NB4 (cell line): ENCODE measurements around the gene PHLDA2.
A peak's percentile ranks its signal among the peaks of the same experiment; 100 is the strongest.

Experiments used
- DNase-seq: peaks from one replicate; pipeline ENCODE4 v3.0.0; 2010; ENCODE audit warnings: low read depth
- H3K4me3 ChIP-seq: one replicate; pipeline ENCODE4 v1.5.1; 2011; ENCODE audit warnings: mild to moderate bottlenecking, low read depth, low read length, moderate library complexity
- MYC ChIP-seq: IDR thresholded peaks from 2 replicates; pipeline ENCODE4 v1.6.1; 2011; ENCODE audit warnings: low read depth, low read length
- POLR2A ChIP-seq: IDR thresholded peaks from 2 replicates; pipeline ENCODE4 v1.6.1; 2011; ENCODE audit warnings: mild to moderate bottlenecking; ENCODE audit not compliant: insufficient read length; ENCODE audit errors: extremely low read depth
- TF ChIP-seq, protein P1 (sequence below): IDR thresholded peaks from one replicate; pipeline ENCODE4 v1.5.1; 2012; ENCODE audit warnings: low read depth, low read length
- TF ChIP-seq, protein P2 (sequence below): IDR thresholded peaks from 2 replicates; pipeline ENCODE4 v1.6.1; 2011; ENCODE audit warnings: low read depth, low read length

The PHLDA2 gene

DNA sequence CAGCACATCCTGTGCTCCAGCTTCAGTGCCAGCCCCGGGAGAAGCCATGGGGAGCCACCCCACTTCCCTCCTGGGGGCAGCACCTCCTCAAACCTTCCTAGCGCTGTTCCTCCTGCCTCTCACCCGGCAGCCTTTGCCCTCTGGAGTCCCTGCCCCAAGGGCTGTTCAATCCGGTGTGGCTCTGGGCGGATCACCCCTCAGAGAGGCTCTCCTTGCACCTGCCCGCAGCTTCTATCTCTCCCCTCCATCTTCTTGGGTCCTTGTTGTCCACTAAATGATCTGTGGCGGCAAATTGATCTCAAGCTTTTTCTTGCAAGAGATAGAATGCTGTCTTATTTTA, 25.6 kb downstream of the PHLDA2 start:
- TF ChIP-seq POLR2A: no peak
- no peak for TF ChIP-seq MYC
- TF ChIP-seq, protein P1, sequence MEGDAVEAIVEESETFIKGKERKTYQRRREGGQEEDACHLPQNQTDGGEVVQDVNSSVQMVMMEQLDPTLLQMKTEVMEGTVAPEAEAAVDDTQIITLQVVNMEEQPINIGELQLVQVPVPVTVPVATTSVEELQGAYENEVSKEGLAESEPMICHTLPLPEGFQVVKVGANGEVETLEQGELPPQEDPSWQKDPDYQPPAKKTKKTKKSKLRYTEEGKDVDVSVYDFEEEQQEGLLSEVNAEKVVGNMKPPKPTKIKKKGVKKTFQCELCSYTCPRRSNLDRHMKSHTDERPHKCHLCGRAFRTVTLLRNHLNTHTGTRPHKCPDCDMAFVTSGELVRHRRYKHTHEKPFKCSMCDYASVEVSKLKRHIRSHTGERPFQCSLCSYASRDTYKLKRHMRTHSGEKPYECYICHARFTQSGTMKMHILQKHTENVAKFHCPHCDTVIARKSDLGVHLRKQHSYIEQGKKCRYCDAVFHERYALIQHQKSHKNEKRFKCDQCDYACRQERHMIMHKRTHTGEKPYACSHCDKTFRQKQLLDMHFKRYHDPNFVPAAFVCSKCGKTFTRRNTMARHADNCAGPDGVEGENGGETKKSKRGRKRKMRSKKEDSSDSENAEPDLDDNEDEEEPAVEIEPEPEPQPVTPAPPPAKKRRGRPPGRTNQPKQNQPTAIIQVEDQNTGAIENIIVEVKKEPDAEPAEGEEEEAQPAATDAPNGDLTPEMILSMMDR: no peak
- DNase-seq: no peak
- no peak overlapping the region for H3K4me3 ChIP-seq

DNA sequence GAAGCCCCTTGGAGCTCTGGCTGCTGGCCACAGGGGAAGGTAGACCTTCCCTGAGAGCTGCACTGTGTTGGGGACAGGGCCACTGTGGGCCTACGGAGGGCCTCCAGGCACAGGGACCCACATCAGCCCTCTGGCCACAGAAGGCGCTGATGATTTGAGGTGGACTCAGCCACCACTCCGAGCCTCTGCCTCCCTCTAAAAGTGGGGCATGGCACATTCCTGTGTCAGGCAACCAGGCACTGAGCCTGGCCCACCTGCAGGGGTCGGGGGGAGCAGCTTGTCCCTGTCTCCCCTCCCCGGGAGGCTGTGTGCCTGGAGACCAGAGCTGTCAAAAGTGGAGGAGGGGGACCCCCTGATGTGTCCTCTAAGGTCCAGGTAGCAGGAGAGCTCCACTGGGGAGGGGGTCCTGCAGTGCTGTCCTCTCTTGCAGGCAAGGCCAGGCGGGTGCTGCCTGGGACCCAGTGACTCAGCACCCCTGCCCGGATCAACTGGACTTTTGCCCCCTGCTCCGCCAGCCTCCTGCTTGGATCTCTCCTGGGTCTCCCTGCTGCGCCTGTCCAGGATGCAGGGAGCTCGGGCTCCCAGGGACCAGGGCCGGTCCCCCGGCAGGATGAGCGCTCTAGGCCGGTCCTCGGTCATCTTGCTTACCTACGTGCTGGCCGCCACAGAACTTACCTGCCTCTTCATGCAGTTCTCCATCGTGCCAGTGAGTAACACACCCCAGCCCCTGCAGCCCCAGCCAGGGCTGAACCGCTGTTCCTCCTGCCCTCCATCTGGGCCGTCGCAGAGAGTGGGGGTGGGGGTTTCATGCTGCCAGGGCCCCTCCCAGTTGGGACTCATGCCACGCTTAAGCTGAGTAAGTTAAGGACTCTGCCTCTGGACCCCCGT, 26.2 kb downstream of the PHLDA2 start:
- no peak for DNase-seq
- TF ChIP-seq POLR2A (no peak), MYC (no peak)
- TF ChIP-seq, protein P1: no peak
- TF ChIP-seq, protein P2, sequence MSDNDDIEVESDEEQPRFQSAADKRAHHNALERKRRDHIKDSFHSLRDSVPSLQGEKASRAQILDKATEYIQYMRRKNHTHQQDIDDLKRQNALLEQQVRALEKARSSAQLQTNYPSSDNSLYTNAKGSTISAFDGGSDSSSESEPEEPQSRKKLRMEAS: no peak
- H3K4me3 ChIP-seq: peak overlapping the region; percentile 44

DNA sequence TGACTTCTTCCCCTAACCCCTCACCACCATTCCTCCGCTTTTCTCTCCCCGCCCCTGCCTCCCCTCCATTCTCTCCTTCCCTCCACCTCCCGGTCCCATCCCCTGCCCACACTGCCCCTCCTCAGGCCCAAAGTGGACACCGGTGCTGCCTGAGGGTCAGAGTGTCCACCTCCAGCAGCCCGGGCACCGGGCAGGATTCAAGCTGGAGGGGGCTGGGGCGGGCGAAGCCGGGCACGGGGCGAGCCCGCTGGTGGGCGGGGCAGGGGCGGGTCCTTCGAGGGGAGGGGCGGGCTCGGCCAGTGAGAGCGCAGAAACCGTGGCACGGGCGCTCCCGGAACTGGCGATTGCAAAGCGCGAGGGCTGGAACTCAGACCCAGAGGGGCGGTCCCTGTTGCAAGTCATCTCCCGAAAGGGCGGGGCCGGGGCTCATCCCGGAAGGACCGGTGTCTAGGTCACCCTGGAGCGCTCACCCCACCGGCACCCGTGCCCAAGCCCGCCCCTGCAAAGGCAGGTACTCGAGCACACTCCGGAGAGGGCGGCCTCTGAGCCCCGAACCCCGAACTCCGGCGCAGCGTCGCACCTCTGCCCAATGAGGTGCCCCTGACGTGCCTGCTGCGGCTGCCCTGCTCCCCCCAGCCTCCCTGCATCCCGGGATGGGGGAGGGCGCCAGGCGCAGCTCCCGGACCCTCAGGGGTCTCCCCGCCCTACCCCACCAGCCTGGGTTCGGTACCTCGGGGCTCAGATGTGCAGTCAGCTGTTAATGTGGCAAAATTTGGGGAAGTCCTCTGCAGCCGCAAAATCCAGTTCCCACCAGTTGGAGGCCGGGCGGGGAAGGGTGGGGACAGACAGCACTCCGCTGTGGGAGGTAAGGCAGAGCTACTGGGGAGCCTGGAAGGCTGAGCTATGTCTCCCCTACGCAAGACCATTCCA, 27.1 kb downstream of the PHLDA2 start:
- TF ChIP-seq, protein P2: peak; percentile 37; the same call in 1 of the 2 replicates
- TF ChIP-seq MYC (peak; percentile 32; the same call in 1 of the 2 replicates), POLR2A (peak; percentile 34)
- TF ChIP-seq, protein P1: no peak
- peak; percentile 93 for DNase-seq
- peak overlapping the region; percentile 44 for H3K4me3 ChIP-seq

DNA sequence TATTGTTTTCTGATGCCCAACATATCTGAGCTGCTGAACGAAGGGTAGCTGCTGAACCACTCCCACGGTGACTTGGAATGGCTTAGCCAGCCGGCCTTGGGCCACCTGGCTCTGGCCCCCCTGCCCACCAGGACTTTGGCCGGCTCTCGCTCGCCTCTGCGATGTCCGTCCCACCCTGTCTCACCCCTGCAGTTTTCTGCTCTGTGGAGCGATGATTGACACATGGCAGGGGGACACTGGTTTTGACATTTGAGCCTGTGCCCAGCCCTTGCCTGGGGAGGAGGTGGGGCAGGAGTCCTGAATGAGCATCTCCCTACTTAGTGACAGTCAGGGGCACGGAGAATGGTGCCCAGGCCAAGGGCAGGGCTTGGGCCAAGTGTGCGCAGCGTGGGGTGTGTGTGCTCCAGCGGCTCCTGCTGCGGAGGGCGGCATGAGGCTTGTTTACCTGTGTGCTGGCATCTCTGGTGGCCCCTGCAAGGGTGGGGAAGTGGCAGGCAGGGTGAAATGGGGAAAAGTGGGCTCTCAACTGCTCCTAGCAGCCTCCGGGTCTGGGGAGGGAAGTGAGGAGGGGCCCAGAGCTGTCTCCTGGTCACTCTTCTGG, 27.9 kb downstream of the PHLDA2 start:
- TF ChIP-seq MYC (no peak), POLR2A (no peak)
- TF ChIP-seq, protein P1: no peak
- TF ChIP-seq, protein P2: no peak
- no peak for DNase-seq
- H3K4me3 ChIP-seq: no peak overlapping the region

DNA sequence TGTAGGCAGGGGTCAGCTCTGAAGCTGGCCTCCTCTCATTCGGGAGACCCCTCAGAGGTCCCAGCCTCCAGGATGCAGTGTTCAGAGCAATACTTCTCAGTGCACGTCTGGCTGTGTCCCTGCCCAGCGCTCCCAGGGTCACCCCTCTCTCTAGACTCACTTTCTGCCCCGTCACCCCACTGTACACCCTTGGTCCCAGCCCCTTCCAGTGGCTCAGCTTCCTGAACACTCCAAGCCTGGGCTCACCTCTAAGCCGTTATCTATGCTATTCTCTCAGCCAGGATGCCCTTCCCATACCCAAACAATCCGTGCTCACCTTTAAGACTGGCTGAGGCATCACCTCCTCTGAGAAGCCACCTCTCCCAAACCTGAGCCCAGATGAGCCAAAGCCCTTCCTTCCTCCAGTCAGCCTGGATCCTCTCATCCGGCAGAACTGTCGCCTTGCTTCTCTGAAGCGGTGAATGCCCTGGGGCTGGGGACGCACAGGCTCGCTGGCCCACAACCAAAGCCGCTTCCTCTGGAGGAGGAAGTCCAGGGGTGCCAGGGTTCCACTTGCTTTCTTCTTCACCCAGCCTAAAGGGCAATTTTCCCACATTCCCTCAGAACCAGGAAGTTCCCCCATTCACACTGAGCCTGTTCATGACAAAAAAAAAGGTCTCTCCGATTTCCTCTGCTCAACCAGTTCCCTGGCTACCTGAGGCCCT, 30.0 kb downstream of the PHLDA2 start:
- TF ChIP-seq, protein P1: no peak
- TF ChIP-seq MYC (no peak), POLR2A (no peak)
- TF ChIP-seq, protein P2: no peak
- H3K4me3 ChIP-seq: no peak overlapping the region
- DNase-seq: peak; percentile 68
